Stimulated activated CD8-positive, alpha-beta memory T cell treated with anti-CD3 and anti-CD28 coated beads, Interleukin-7, amount 100 ng/mL, for 4 hours (primary cell): ENCODE results near the gene ASTN2.

Source experiments
- DNase-seq, 2 donors: peaks; one replicate each; pipeline ENCODE4 v3.0.0-alpha.2; 2020; ENCODE audit warnings: low read depth in 2 of 2

The ASTN2 gene

DNA sequence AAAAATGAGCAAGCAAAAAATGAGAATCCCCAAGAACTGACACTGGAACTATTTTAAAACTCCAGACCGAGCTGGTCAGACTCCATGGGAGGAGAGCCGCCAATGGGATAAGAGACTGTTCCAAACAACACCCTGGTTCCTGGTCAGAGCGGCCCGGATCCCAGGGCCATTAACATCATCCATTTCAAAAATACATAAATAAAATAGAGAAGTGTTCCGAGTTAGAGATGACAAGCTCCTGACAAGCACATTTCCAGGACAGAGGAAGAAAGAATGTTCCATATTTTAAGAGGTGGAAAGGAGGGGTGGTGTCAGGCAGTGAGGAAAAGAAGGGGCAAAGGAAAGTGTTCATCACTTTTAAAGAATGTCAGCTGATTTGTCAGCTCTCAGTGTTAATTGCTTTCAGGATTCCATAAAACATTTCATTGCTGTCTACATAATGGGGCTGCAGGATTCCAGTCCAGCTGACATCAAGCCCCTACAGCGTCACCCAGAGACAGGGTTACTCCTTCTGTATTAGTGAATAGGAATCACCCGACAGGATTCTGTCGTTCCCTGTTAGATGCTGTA, 930.3 kb downstream of the ASTN2 start:
- no peak for DNase-seq

DNA sequence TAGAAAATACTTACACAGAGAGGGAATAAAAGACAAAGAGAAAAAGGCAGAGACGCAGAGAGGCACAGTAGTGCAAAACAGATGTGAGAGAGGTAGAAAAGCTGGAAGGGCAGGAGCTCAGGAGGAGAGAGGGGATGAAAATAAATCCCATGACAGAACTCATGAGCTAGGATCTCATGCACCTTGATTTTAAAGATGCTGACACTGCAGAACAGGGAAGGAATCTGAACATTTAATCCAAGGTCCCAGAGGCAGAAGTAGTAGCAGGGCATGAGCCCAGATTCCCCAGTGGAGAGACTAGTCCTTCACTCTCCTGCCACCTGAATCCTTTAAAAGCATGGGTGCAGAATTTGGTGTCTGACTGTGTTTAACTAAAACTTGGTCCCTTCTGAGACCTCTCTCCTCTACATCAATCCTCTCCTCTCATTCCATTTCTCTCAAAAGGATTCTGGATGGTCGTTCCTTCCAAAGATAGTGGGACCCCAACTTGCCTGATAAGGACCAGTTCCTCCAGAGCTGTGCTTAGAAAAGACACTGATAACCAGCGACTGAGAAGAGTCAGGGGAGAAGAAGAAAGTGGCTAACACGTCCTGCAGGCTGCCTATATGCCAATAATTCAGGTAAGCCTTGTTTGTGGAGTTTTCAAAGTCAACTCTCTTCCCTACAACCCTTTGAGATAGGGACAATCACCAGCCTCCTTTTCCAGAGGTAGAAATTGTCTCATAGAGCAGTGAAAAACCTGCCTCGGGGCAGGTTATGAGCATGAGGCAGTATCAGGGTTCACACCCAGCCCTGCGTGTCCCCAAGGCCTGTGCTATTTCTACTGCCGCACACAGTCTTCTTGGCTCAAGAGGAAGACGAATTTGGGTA, 931.0 kb downstream of the ASTN2 start:
- DNase-seq = no peak

DNA sequence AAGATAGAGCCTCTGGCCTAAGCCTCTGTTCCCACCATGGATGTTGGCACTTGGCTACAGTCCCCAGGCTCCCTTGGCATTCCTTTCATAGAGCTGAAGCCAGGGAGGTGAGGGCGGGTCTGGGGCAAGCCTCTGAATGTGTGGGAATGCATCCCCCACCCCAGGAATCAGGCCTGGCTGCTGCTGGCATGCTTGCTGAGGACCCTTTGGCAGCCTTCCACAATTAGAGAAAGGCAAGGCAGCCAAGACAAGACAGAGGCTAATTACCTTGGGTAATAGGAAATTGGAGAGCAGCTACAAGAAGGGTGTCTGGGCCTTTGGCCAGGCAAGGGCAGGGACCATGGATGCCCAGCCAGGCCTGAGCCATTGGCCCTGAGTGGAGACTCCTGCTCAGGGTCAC, 932.1 kb downstream of the ASTN2 start:
- no peak for DNase-seq

DNA sequence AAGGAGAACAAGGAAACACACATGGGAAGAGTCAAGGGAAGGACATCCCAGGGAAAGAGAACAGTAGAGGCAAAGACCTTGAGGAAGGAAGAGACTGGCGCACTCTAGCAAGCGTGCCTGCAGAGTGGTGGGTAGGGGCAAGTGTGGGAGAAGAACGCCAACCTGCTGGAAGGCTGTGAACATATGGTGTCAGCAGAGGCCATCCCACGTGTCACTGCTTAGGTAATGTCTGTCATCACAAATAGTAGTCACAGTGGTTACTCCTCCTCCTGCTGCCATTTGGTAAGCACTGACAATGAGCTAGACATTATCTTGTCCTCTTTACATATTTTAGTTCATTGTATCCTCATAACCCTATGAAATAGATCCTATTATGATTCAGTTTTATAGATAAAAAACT, 934.2 kb downstream of the ASTN2 start:
- DNase-seq = no peak

DNA sequence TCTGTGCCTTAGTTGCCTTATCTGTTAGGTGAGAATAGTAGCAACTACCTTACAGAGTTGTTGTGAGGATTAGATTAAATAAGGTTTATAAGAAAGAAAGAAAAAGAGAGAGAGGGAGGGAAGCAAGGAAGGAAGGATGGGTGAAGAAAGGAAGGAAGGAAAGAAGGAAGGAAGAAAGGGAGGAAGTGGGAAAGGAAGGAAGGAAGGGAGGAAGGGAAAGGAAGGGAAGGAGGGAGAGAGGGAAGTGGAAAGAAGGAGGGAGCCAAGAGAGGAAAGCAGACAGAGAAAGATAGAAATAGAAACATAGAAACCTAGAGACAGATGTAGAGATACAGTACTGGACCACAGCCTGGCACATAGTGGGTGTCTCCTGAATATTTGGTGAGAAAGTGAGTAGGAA, 934.9 kb downstream of the ASTN2 start:
- DNase-seq = no peak

DNA sequence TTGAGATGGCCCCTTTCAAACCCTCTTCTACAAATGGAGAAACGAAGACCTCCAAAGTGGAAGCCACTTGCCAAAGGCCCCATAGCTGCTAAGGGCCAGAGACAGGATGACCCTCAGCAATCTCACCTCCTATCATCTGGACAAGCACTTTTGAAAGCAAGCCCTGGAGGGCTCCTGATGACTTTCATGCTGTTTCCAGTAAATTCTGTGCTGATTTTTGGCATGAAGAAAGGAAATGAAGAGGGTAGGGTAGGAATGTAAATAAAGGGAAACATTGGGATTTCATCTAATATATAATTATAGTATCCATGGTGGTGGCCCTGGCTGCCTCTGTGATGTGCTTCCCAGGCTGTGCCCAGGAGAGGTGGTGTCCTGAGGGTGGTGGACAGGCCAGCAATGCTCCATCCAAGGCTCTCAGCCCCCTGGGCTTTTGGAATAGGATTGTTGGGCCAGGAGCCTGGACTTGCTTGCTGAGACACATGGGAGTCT, 935.8 kb downstream of the ASTN2 start:
- no peak for DNase-seq

DNA sequence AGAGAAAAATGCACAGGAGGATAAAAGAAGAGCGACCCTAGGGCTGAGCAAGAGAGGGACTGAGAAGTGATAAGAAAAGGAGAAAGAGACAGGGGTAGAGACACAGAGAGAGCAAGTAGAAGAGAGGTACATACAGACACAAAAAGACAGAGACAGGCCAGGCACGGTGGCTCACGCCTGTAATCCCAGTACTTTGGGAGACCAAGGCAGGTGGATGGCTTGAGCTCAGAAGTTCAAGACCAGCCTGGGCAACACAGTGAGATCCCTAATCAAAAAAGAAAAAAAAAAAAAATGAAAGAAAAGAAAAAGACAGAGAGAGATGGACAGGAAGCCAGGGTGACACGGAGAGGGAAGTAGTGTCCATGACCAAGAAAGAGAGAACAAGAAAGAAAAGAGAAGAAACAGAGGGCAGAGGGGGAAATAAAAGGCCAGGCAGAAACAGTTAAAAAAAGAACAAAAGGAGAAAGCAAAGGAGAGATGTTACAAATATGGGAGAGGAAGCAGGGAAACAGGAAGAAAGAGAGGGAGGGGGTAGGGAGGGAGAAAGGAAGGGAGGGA, 937.2 kb downstream of the ASTN2 start:
- no peak for DNase-seq

DNA sequence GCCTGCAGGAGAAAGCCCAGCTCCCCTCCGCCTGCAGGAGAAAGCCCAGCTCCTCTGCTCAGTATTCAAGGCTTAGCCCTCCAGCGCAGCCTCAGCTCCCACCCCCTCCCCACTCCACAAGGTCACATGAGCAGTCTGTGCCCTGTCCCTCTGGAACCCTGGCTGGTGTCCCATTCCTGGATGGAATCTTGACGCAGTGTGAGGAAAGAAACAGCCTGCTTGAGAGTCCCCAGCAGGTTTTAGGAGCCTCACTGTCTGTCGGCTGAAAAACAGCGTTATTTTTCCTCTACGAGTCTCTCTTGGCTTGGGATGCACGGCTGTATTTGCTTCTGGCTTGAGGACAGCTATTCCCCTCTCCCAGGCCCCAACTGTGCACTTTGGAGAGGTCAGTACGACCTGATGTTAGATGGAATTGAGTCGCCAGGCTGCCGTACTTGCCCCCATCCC, 937.9 kb downstream of the ASTN2 start:
- no peak for DNase-seq

DNA sequence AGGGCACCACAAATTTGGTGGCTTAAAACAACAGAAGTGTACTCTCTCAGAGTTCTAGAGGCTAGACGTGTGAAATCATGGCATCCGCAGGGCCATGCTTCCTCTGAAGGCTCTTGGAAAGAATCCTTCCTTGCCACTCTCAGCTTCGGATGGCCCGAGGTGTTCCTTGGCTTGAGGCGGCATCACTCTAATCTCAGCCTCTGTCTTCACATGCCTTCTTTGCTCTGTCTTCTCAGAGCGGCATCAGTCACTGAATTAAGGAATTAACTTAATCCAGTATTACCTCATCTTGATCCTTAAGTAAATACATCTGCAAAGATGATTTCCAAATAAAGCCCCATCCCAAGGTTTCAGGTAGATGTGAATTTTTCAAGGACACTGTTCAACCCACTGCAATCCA, 938.9 kb downstream of the ASTN2 start:
- DNase-seq = no peak

DNA sequence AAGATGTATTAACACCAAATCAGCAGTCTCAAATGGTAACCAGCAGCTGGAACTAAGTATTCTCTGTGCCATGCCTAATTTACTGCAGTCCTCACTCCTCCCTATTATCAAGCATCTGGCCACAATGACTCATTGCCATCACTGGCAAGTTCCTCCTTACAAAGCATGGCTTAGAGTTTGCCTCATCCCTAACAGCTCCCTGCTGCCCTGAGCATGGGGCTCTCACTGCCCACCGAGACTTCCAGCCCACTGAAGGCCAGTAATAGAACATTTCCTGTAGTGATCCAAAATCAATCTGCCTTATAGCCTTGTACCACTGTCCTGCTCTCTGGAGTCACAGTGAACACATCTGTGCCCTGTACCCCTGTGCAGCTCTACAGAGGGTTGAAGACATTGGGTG, 939.7 kb downstream of the ASTN2 start:
- no peak for DNase-seq

DNA sequence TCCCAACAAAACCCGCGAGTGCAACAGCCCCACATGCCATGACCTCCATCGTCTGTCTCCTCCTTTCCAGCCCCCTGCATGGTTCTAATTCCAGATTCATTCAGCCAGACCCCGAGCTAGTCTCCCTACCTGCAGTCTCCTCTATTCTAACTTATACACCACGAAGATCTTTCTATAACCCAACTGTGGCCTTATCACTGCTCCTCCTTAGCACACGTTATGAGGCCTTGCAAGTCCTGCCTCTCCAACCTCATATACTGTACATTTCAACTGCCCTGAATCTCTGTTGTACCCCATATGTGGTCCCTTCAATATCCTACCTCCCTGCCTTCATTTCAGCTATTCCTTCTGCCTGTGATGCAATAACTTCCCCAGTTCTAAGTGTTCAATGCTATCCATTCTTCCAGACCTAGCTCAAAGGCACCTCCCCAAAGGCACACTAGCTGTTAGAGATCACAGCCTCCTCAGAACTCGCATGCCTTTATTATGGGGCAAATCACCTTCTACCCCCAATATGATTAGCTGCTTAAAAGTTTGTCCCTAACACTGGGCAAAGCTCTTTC, 942.8 kb downstream of the ASTN2 start:
- no peak for DNase-seq

DNA sequence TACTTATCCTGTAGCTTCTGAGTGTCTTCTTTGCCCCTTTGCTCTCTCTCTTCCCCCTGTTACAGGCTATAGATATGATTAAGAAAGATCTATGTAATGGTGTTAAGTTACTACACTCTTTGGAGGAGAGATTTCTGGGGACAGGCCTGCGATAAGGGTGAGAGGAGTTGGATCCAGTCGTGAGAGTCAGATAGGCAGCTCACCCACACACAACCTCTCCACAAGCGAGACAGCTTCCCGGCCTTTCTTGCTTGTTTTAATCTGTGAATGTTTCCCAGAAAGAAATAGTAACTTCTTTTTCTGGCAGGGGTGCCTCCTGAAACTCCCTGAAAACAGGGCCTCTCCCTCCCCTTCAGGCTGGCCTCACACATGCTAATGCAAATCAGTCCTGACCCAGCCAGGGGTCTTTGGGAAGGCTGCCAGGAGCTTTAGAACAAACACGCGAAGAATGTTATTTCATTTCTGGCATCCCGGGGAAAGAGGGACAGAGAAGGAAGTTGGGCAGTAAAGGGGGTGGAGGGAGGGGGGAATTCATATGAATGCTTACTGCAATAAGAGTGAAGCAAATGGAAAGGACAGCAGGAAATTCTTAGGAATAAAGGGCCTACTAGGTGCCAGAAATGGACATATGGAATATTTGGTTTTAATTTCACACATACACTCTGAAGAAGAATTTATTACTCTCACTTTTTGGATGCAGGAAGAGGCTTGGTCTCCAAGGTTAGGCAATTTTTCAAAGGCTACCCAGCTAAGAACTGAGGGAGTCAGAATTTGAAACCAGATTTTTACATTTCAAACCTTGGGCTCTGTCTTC, 943.6 kb downstream of the ASTN2 start:
- no peak for DNase-seq

DNA sequence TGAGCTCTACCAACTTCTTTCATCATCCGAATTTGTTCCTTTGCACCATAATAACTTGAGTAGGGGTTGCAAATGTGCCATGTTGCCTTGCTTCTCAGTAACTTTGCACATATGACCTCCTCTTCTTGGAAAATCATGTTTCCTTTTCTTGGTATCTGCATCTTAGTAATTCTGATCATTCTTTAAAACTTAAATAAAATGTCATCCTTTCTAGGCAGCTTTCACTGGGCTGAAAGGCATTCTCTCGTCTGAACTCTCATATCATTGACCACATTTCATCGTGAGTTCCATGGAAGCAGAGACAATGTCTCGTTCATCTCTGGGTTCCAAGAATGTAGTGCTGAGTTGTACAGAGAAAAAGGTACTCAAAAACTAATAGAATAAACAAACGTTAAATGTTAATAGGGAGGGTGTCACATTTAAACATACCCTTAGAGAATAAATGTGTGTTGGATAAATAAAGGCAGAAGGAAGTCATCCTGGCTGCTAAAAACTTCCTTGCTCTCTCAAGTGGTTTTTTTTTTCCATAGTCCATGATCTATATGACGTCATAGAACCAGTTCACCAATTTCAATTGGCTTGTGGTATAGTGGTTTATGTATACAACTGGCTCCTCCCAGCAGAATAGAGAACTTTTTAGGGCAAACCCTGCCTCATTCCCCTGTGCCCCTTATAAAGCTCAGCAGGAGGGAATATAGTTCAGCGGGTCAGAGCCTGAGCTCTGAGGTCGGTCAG, 945.9 kb downstream of the ASTN2 start:
- no peak for DNase-seq

DNA sequence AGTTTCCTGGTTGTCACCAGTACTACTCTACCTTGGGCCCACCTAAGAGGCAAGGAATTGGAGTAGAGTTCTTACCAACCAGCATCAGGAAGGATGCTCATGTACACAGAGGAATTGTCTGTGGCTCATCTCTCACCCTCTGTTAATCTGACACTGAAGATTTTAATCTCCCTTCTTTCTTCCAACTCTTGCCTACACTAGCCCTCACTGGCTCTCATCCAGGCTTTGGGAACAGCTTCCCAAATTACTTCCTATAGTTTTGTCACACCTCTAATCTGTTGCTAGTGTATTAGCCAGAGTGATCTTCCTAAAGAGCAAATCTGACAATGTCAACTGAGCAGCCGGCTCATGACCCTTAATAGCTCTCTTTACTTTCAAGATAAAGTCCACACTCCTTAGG, 946.5 kb downstream of the ASTN2 start:
- no peak for DNase-seq

DNA sequence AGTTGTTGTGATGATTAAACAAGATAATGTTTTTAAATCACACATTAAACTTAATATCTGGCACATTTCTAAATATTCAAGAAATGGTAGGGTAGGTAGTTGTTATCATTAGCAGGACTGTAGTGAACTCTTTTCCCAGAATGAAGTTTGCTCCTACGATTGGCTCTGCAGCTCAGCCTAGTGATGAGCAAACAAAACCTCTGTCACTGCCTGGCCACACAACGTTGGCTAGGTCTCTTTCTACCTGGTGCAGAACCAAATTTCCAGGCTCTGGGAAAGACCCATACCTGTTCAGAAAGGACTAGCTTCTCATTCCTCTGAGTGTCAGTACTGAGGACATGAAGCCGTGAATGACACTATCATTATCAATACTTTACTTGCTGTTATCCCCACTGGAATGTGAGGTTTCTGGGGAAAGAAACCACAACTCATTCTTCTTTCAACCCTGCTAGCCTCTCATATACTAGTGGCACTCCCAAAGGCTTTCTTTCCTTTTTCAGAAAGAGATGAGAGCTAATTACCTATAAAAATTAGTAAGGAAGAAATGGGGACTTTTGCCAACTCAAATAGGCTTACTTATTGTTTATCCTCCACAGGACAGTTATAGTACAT, 947.0 kb downstream of the ASTN2 start:
- DNase-seq = no peak

DNA sequence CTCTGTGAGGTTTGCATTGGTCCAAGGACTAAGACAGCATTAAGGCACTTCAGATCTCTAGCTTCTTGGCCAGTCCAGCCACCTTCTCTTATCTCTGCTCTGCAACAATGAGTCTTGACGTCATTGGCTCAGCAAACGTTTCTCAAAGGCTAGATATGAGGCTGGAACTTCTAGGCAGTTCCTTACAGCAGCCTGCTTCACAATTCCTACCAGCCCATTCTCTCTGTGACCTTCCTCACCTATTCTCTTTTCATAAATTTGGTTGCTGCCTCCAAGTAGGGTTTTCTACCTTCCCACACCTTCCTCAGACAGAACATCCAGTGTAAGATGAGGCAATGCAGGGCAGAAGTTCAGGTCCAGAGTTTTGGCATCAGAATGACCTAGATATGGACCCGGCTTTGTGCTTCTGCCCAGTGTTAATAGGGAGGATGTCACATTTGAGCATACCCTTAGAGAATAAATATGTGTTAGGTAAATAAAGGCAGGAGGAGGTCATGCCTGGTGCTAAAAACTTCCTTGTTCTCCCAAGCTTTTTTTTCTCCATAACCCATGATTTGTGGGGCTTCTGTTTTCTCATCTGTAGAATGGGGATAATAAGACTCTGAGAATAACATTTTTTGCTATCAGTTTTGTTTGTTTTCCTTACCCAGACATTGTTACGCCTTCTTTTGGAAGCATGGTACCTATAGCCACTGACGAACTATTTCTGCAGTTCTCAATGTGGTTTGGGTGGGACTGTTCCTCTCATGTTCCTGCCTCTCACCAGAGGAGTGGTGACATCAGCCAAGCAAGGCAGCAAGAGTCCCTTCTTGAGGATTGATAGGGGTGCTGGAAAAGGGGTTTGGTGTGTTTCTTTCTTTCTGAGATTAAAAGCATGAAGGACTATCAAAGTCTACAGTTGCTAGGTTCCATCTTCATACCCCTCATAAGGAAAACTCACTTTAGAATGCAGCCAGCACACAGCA, 948.3 kb downstream of the ASTN2 start:
- no peak for DNase-seq

DNA sequence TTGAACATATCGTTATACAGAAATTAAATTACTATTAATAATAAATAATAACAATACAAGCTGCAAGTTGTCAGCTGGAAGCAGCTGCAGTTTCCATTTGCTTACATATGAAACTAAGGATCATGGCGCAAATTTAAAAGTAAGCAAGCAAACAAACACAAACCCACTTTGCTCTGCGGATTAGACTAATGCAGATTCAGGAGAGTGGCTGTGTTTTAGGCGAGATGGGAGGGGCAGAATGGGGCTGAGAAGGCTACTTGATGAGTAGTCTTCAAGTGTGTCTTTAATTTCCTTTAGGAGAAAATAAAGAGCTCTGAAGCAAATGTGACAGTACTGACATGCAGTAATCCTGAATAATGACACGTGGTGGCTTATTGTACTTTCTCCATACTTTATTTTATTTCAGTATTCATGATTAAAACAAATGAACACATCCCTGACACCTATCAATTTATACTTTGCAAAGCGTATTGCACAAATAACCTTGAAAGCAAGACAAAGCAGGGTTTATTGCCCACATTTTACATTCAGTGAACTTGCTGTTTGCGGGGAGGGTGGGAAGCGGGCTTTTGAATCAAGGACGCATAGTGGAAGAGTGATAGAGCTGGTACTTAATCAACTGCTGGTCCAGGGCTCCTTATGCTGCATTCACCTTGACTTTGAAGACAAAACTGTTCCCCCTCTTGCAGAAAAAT, 949.1 kb downstream of the ASTN2 start:
- no peak for DNase-seq

DNA sequence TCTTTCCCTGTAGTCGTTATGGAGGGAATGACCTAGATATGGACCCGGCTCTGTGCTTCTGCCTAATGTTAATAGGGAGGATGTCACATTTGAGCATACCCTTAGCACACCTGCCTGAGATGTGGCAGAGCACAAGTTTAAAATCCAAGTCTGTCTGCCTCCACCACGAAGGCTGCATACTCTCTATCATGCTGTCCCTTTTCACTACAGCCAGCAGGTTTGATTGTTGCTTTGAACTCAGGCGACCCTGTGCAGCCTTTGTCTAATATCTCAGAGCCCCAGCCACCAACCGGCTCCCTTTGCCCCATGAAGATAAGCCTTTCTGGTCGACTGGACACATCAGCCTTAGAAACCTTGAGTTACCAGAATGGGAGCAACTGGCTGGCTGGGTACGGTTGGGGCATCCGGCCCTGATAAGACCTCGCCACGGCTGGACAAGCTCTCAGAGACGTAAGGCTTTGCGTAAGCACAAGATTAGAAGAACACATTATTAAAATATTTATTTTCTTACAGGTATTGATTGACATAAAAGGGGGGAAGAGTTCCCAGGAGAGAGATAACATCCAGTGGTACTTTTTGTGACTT, 949.8 kb downstream of the ASTN2 start:
- DNase-seq = no peak

DNA sequence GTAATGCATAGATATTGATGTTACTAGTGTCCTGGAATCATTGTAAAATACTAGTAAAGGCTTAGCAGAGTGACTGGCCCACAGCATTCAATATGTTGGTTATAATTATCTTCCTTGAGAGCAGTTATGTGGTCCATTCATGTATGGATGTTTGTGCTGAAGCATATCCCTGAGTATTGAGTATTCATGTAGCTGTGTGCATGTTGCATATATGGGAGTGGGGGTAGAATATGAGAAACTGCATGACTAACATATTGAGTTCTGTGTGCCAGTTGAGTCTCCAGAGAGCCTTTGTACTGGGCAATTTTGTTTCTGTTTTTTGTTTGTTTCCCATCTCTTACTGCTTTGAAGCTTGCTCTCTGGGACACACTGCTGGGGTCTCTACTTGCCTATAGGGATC, 950.4 kb downstream of the ASTN2 start:
- DNase-seq = no peak
